HTERT RPE-1 (cell line): ENCODE results near the gene MRPL30.
"Not testable (repeated sequence)": the region's sequence is repeated elsewhere in the genome, so short reads cannot be mapped to it uniquely, and the experiment has no call there.

Source experiments
- in situ Hi-C: fragments of 300-500 bp; cut with MboI; formaldehyde crosslinking; loops from 4 replicates; pipeline ENCODE4 v1.14.3; 2020; ENCODE audit warnings: low sequenced_read_pairs

The MRPL30 gene

GRCh38 chr2:99180755-99181623 lies at the start of gene MRPL30, which contains the start of gene MITD1:
Gene MRPL30 (plus strand): TSS chr2:99181184. CDS start chr2:99186204, 5,020 bp downstream.
Gene MITD1 (minus strand): TSS chr2:99181058. CDS start chr2:99180981, 77 bp downstream.
- in situ Hi-C loops, result no loop called here

GRCh38 chr2:99135044-99135556 lies 45.9 kb upstream of the MRPL30 start:
- in situ Hi-C loops, result not testable (repeated sequence)

- in situ Hi-C loops, result no loop called here
These were observed 42.0 kb upstream of the MRPL30 start for GRCh38 chr2:99139003-99139402.

- in situ Hi-C loops, result no loop called here
These were observed 40.7 kb upstream of the MRPL30 start for GRCh38 chr2:99140056-99140859.

- in situ Hi-C loops, result no loop called here
These were observed 40.2 kb upstream of the MRPL30 start for GRCh38 chr2:99140860-99141109.

- in situ Hi-C loops, result no loop called here
These were observed 39.6 kb upstream of the MRPL30 start, which contains the start of gene C2orf15 for GRCh38 chr2:99141110-99142108. Gene C2orf15 (plus strand): TSS chr2:99141707. CDS start chr2:99150559, 8,852 bp downstream.

GRCh38 chr2:99150706-99151105 lies 30.3 kb upstream of the MRPL30 start:
- in situ Hi-C loops, result no loop called here

- in situ Hi-C loops, result no loop called here
These were observed 28.6 kb upstream of the MRPL30 start for GRCh38 chr2:99152199-99152895.

GRCh38 chr2:99153921-99154604 lies 26.9 kb upstream of the MRPL30 start:
- in situ Hi-C loops, result no loop called here

- in situ Hi-C loops, result no loop called here
These were observed 26.1 kb upstream of the MRPL30 start, which contains the start of the genes LIPT1 and TSGA10 for GRCh38 chr2:99154643-99155536. Gene LIPT1 (plus strand): TSS chr2:99154967. CDS start chr2:99161958, 6,991 bp downstream. Gene TSGA10 (minus strand): TSS chr2:99154942. CDS start chr2:99109439, 45,503 bp downstream.

GRCh38 chr2:99156891-99157290 lies 24.1 kb upstream of the MRPL30 start:
- in situ Hi-C loops, result no loop called here

GRCh38 chr2:99158599-99158998 lies 22.4 kb upstream of the MRPL30 start:
- in situ Hi-C loops, result no loop called here

GRCh38 chr2:99159594-99159993 lies 21.4 kb upstream of the MRPL30 start:
- in situ Hi-C loops, result no loop called here

GRCh38 chr2:99166218-99166617 lies 14.8 kb upstream of the MRPL30 start:
- in situ Hi-C loops, result no loop called here

GRCh38 chr2:99169534-99169933 lies 11.4 kb upstream of the MRPL30 start:
- in situ Hi-C loops, result no loop called here

- in situ Hi-C loops, result no loop called here
These were observed 9.4 kb upstream of the MRPL30 start for GRCh38 chr2:99171377-99172140.

- in situ Hi-C loops, result no loop called here
These were observed 628 bp downstream of the MRPL30 start for GRCh38 chr2:99181624-99182000.
